ENCODE results near the gene BEST1. TPM values are rescaled to one million over a fixed set of nuclear protein-coding genes. Genes with fewer than 3 reads are reported as not detected.
"Not testable (repeated sequence)": the region's sequence is repeated elsewhere in the genome, so short reads cannot be mapped to it uniquely, and the experiment has no call there.

The BEST1 gene
- total RNA-seq, 4 donors from 2014 or later = 33.2 to 53.2 (median 45.7) TPM

- Histone ChIP-seq H3K27ac (peak overlapping the region; percentile 99 to 100 (median 100)), H3K27me3 (no peaks in the 10 kb centered on the region), H3K36me3 (peaks cover 4 to 54% (median 12%) of the 10 kb centered on the region in 3 donors), H3K4me3 (peak overlapping the region in 2 of 4 donors; percentile 86 to 88), H3K9me3 (no peaks in the 10 kb centered on the region), H3K4me1 (peaks cover 0 to 62% (median 58%) of the 10 kb centered on the region in 4 donors)
- DNase-seq (ENCODE audit: low spot score in 2 of 2) = peak in 1 of 2 donors; percentile 70
- TF ChIP-seq EP300 (IDR thresholded peaks at IDR 0.05) (peak; percentile 38 to 81), CTCF (IDR thresholded peaks at IDR 0.05) (peak in 1 of 5 experiments; percentile 6), POLR2A (IDR thresholded peaks at IDR 0.05) (no peak)
- 43 to 56% methylated on average over 10 of the region's 10 CpGs for WGBS, 2 donors
Measured at GRCh38 chr11:61963282-61964057, 13.3 kb downstream of the BEST1 start.

- 65 to 68% methylated on average over 4 of the region's 4 CpGs for WGBS, 2 donors
- no peaks in the 10 kb centered on the region for H3K9me3 ChIP-seq
- DNase-seq (ENCODE audit: low spot score in 2 of 2) = no peak
- H3K4me3 ChIP-seq = peak overlapping the region; percentile 85 to 99 (median 87)
- peaks cover 0 to 69% (median 65%) of the 10 kb centered on the region in 4 donors for H3K4me1 ChIP-seq
- peak overlapping the region; percentile 99 to 100 (median 100) for H3K27ac ChIP-seq
- H3K27me3 ChIP-seq = no peaks in the 10 kb centered on the region
- TF ChIP-seq CTCF (IDR thresholded peaks at IDR 0.05) = no peak
- TF ChIP-seq EP300 (IDR thresholded peaks at IDR 0.05) = peak in 1 of 2 donors; percentile 44
- TF ChIP-seq POLR2A (IDR thresholded peaks at IDR 0.05) = no peak
- H3K36me3 ChIP-seq = peaks cover 4 to 47% (median 12%) of the 10 kb centered on the region in 3 donors
Measured at GRCh38 chr11:61964058-61964665, 14.0 kb downstream of the BEST1 start.

- Histone ChIP-seq H3K4me1 (peaks cover 0 to 72% (median 69%) of the 10 kb centered on the region in 4 donors), H3K36me3 (peaks cover 4 to 41% (median 12%) of the 10 kb centered on the region in 3 donors), H3K4me3 (peak overlapping the region; percentile 85 to 99 (median 87)), H3K27ac (peak overlapping the region; percentile 99 to 100 (median 100))
- WGBS, 2 donors = 71 to 75% methylated on average over 9 of the region's 9 CpGs
- not testable (repeated sequence) for H3K9me3 ChIP-seq; H3K27me3 ChIP-seq; DNase-seq (ENCODE audit: low spot score in 2 of 2)
- peak in 1 of 2 donors; percentile 6 for TF ChIP-seq POLR2A (IDR thresholded peaks at IDR 0.05)
- peak in 1 of 2 donors; percentile 28 for TF ChIP-seq EP300 (IDR thresholded peaks at IDR 0.05)
Measured at GRCh38 chr11:61964666-61965271, 14.6 kb downstream of the BEST1 start.

GRCh38 chr11:61966734-61967115, 16.6 kb downstream of the BEST1 start:
- H3K36me3 ChIP-seq = peaks cover 4 to 38% (median 12%) of the 10 kb centered on the region in 3 donors
- peaks cover 0 to 78% (median 68%) of the 10 kb centered on the region in 4 donors for H3K4me1 ChIP-seq

More at GRCh38 chr11:61966734-61967115, 16.6 kb downstream of the BEST1 start:
- 0 to 2% methylated on average over 11 to 13 of the region's 13 CpGs for WGBS, 2 donors
- Histone ChIP-seq H3K9me3 (no peaks in the 10 kb centered on the region), H3K4me3 (peak overlapping the region; percentile 85 to 99 (median 87)), H3K27me3 (no peaks in the 10 kb centered on the region), H3K27ac (peak overlapping the region; percentile 99 to 100 (median 100))
- TF ChIP-seq EP300 (IDR thresholded peaks at IDR 0.05) (peak in 1 of 2 donors; percentile 37), POLR2A (IDR thresholded peaks at IDR 0.05) (no peak), CTCF (IDR thresholded peaks at IDR 0.05) (no peak)
- DNase-seq (ENCODE audit: low spot score in 2 of 2) = no peak

Data from tibial nerve (tissue), 4 donors.